SU-DHL-6 (cell line): ENCODE data around the gene PAFAH1B1.

ENCODE experiments used
- H2AFZ ChIP-seq: fragments of 200-600 bp; sonication (generic); 2 replicates; pipeline ENCODE4 v1.6.1; 2014; ENCODE audit warnings: low read depth, mild to moderate bottlenecking, moderate library complexity, mixed read lengths, antibody characterized with exemption, low read length; ENCODE audit not compliant: severe bottlenecking
- H3F3A ChIP-seq: fragments of 200-600 bp; shearing (Covaris generic); 2 replicates; pipeline ENCODE4 v1.6.0; 2016; ENCODE audit warnings: antibody characterized with exemption, mild to moderate bottlenecking; ENCODE audit not compliant: insufficient read depth
- H3K27ac ChIP-seq: fragments of 200-600 bp; sonication (generic); 2 replicates; pipeline ENCODE4 v1.5.1; 2016; ENCODE audit warnings: low read depth, mild to moderate bottlenecking, low read length, moderate library complexity, mixed read lengths
- H3K27me3 ChIP-seq: fragments of 200-600 bp; sonication (generic), shearing (Covaris generic); 2 replicates; pipeline ENCODE4 v1.6.0; 2014; ENCODE audit warnings: mild to moderate bottlenecking, low read length
- H3K36me3 ChIP-seq: fragments of 200-600 bp; sonication (generic); 2 replicates; pipeline ENCODE4 v1.6.1; 2014; ENCODE audit warnings: mild to moderate bottlenecking, low read length, mixed read lengths
- H3K4me2 ChIP-seq: fragments of 300-600, 200-600 bp; shearing (Covaris generic), sonication (generic); 2 replicates; pipeline ENCODE4 v1.6.0; 2014; ENCODE audit warnings: low read length, low read depth, mild to moderate bottlenecking; ENCODE audit not compliant: poor library complexity, severe bottlenecking
- H3K4me3 ChIP-seq: fragments of 200-600 bp; sonication (generic); 2 replicates; pipeline ENCODE4 v1.5.1; 2014; ENCODE audit warnings: antibody characterized with exemption, low read length, mild to moderate bottlenecking, mixed read lengths; ENCODE audit not compliant: insufficient read depth, poor library complexity, severe bottlenecking
- H3K79me2 ChIP-seq: fragments of 200-600 bp; sonication (generic); 2 replicates; pipeline ENCODE4 v1.6.1; 2014; ENCODE audit warnings: mild to moderate bottlenecking, low read length, moderate library complexity; ENCODE audit not compliant: insufficient read depth
- H3K9ac ChIP-seq: fragments of 200-600 bp; sonication (generic); 2 replicates; pipeline ENCODE4 v1.7.0; 2014; ENCODE audit warnings: mild to moderate bottlenecking, low read length
- H3K9me2 ChIP-seq: fragments of 200-600 bp; sonication (generic); replicated peaks from 2 replicates; pipeline ENCODE4 v1.6.1; 2014; ENCODE audit warnings: low read length; ENCODE audit not compliant: insufficient read depth
- H3K9me3 ChIP-seq: fragments of 200-600 bp; sonication (generic); 2 replicates; pipeline ENCODE4 v1.6.1; 2014; ENCODE audit warnings: low read length, mixed read lengths; ENCODE audit not compliant: insufficient read depth
- H4K20me1 ChIP-seq: fragments of 200-600 bp; sonication (generic); 2 replicates; pipeline ENCODE4 v1.6.1; 2014; ENCODE audit warnings: low read depth, mild to moderate bottlenecking, antibody characterized with exemption, low read length, moderate library complexity, mixed read lengths
- EZH2phosphoT487 ChIP-seq: fragments of 200-600 bp; sonication (generic), shearing (Covaris generic); conservative IDR thresholded peaks from 2 replicates; pipeline ENCODE4 v1.6.1; 2018; ENCODE audit warnings: mild to moderate bottlenecking, antibody characterized with exemption, low read length, moderate library complexity, mixed read lengths
- TF ChIP-seq, protein P1 (sequence below): fragments of 200-600 bp; sonication (generic); IDR thresholded peaks from one replicate; pipeline ENCODE4 v1.5.1; 2017; ENCODE audit warnings: antibody characterized with exemption, mild to moderate bottlenecking, low read length, moderate library complexity; ENCODE audit not compliant: insufficient read depth, poor library complexity, severe bottlenecking

Gene PAFAH1B1

GRCh38 chr17:2563543-2563942 is 29.9 kb upstream of the PAFAH1B1 start:
- Histone ChIP-seq H2AFZ (no peak overlapping the region), H3F3A (no peaks in the 10 kb centered on the region), H3K4me2 (no peak overlapping the region), H3K27ac (no peak overlapping the region), H3K4me3 (no peak overlapping the region), H3K79me2 (no peaks in the 10 kb centered on the region), H3K9me3 (peaks cover 3% of the 10 kb centered on the region; the same call in 1 of the 2 replicates), H3K9me2 (no peaks in the 10 kb centered on the region), H3K36me3 (no peaks in the 10 kb centered on the region), H3K27me3 (no peaks in the 10 kb centered on the region), H3K9ac (no peak overlapping the region), H4K20me1 (no peaks in the 10 kb centered on the region)
- TF ChIP-seq EZH2phosphoT487 = no peak
- TF ChIP-seq, protein P1, sequence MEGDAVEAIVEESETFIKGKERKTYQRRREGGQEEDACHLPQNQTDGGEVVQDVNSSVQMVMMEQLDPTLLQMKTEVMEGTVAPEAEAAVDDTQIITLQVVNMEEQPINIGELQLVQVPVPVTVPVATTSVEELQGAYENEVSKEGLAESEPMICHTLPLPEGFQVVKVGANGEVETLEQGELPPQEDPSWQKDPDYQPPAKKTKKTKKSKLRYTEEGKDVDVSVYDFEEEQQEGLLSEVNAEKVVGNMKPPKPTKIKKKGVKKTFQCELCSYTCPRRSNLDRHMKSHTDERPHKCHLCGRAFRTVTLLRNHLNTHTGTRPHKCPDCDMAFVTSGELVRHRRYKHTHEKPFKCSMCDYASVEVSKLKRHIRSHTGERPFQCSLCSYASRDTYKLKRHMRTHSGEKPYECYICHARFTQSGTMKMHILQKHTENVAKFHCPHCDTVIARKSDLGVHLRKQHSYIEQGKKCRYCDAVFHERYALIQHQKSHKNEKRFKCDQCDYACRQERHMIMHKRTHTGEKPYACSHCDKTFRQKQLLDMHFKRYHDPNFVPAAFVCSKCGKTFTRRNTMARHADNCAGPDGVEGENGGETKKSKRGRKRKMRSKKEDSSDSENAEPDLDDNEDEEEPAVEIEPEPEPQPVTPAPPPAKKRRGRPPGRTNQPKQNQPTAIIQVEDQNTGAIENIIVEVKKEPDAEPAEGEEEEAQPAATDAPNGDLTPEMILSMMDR = no peak

GRCh38 chr17:2564877-2565276 is 28.6 kb upstream of the PAFAH1B1 start:
- Histone ChIP-seq H3K27me3 (no peaks in the 10 kb centered on the region), H3K27ac (no peak overlapping the region), H3F3A (no peaks in the 10 kb centered on the region), H3K9me3 (peaks cover 3% of the 10 kb centered on the region; the same call in 1 of the 2 replicates), H4K20me1 (no peaks in the 10 kb centered on the region), H3K4me2 (no peak overlapping the region), H3K4me3 (no peak overlapping the region), H3K9ac (no peak overlapping the region), H2AFZ (no peak overlapping the region), H3K79me2 (no peaks in the 10 kb centered on the region), H3K9me2 (no peaks in the 10 kb centered on the region), H3K36me3 (no peaks in the 10 kb centered on the region)
- no peak for TF ChIP-seq EZH2phosphoT487
- TF ChIP-seq, protein P1 = no peak

GRCh38 chr17:2566056-2566455 is 27.4 kb upstream of the PAFAH1B1 start:
- H3K27me3 ChIP-seq = no peaks in the 10 kb centered on the region
- TF ChIP-seq, protein P1 = no peak
- no peak for TF ChIP-seq EZH2phosphoT487
- no peak overlapping the region for H3K27ac ChIP-seq
- no peaks in the 10 kb centered on the region for H3K79me2 ChIP-seq
- H3F3A ChIP-seq = no peaks in the 10 kb centered on the region
- H3K9me2 ChIP-seq = no peaks in the 10 kb centered on the region
- H3K9me3 ChIP-seq = peaks cover 3% of the 10 kb centered on the region; the same call in 1 of the 2 replicates
- H3K4me3 ChIP-seq = no peak overlapping the region
- no peaks in the 10 kb centered on the region for H3K36me3 ChIP-seq
- H2AFZ ChIP-seq = no peak overlapping the region
- H4K20me1 ChIP-seq = no peaks in the 10 kb centered on the region
- no peak overlapping the region for H3K9ac ChIP-seq
- H3K4me2 ChIP-seq = no peak overlapping the region
